ENCODE data around the gene DSEL. TPM values are rescaled to one million over a fixed set of nuclear protein-coding genes. Genes with fewer than 3 reads are reported as not detected.

DSEL gene
- total RNA-seq (2021; ENCODE audit: unreplicated experiment) (6.8 TPM), Bru-seq, nascent RNA (percentile 70 among the genes with signal in this experiment), BruChase-seq, experiment 1, labeled RNA remaining after a 2-hour chase (percentile 94 among the genes with signal in this experiment), BruChase-seq, experiment 2, labeled RNA remaining after a 6-hour chase (percentile 95 among the genes with signal in this experiment)
- polyA plus RNA-seq (2012; ENCODE audit: insufficient read length) = 1.7 TPM
- long read RNA-seq, full-length matches to known transcripts = 16 of 19 reads
- long read RNA-seq, partial matches to known transcripts = 0 of 19 reads
- long read RNA-seq, other reads (novel, unspliced or antisense) = 3 of 19 reads

- in situ Hi-C loops (cut with HindIII; ENCODE audit: low pct_unique_long_range_greater_than_20kb, low sequenced_read_pairs) = no loop called here
Observed at GRCh38 chr18:67516539-67517443, at the start of gene DSEL. TSS of gene DSEL (minus strand) at chr18:67516720. CDS start at chr18:67514608, 2,112 bp downstream.

DNA sequence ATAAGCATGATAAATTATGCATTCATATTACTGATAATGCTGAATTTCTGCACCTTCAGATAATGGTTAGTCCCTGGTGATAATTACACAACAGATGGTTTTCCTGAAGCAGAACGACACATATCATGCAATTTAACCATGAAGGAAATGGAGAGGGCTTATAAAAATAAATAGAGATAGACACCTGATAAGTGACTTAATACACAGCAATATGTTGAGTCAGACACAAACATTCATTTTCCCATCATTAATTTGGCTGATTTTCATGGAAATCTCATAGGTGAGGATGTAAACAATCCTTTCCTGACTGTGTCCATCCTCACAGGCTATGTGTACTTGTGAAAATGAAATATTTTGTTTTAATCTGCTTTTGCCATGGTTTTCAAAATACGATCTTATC lies 36.9 kb upstream of the DSEL start:
- TF ChIP-seq SIN3A (IDR thresholded peaks at IDR 0.05; ENCODE audit: borderline replicate concordance, insufficient read depth, low read depth, low read length) = no peak
- no peak for TF ChIP-seq POLR2AphosphoS5 (IDR thresholded peaks at IDR 0.05; ENCODE audit: low read depth, low read length)
- TF ChIP-seq, protein P1, sequence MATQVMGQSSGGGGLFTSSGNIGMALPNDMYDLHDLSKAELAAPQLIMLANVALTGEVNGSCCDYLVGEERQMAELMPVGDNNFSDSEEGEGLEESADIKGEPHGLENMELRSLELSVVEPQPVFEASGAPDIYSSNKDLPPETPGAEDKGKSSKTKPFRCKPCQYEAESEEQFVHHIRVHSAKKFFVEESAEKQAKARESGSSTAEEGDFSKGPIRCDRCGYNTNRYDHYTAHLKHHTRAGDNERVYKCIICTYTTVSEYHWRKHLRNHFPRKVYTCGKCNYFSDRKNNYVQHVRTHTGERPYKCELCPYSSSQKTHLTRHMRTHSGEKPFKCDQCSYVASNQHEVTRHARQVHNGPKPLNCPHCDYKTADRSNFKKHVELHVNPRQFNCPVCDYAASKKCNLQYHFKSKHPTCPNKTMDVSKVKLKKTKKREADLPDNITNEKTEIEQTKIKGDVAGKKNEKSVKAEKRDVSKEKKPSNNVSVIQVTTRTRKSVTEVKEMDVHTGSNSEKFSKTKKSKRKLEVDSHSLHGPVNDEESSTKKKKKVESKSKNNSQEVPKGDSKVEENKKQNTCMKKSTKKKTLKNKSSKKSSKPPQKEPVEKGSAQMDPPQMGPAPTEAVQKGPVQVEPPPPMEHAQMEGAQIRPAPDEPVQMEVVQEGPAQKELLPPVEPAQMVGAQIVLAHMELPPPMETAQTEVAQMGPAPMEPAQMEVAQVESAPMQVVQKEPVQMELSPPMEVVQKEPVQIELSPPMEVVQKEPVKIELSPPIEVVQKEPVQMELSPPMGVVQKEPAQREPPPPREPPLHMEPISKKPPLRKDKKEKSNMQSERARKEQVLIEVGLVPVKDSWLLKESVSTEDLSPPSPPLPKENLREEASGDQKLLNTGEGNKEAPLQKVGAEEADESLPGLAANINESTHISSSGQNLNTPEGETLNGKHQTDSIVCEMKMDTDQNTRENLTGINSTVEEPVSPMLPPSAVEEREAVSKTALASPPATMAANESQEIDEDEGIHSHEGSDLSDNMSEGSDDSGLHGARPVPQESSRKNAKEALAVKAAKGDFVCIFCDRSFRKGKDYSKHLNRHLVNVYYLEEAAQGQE (IDR thresholded peaks at IDR 0.05; ENCODE audit: insufficient read depth in 1 of 2, low read depth in 2 of 2, low read length in 1 of 2) = no peak
- TF ChIP-seq, protein P2, sequence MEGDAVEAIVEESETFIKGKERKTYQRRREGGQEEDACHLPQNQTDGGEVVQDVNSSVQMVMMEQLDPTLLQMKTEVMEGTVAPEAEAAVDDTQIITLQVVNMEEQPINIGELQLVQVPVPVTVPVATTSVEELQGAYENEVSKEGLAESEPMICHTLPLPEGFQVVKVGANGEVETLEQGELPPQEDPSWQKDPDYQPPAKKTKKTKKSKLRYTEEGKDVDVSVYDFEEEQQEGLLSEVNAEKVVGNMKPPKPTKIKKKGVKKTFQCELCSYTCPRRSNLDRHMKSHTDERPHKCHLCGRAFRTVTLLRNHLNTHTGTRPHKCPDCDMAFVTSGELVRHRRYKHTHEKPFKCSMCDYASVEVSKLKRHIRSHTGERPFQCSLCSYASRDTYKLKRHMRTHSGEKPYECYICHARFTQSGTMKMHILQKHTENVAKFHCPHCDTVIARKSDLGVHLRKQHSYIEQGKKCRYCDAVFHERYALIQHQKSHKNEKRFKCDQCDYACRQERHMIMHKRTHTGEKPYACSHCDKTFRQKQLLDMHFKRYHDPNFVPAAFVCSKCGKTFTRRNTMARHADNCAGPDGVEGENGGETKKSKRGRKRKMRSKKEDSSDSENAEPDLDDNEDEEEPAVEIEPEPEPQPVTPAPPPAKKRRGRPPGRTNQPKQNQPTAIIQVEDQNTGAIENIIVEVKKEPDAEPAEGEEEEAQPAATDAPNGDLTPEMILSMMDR (IDR thresholded peaks at IDR 0.05) = no peak
- CTCF ChIA-PET = no interaction called here
- intact Hi-C loops (cut with micrococcal nuclease; ENCODE audit: unreplicated experiment) (no loop called here), in situ Hi-C loops (cut with HindIII; ENCODE audit: low pct_unique_long_range_greater_than_20kb, low sequenced_read_pairs) (no loop called here)
- POLR2A ChIA-PET = no interaction called here
- H3K4me3 ChIP-seq (ENCODE audit: low read depth in 2 of 2, low read length in 2 of 2) = no peak overlapping the region
- no peaks in the 10 kb centered on the region for H3K9me3 ChIP-seq (ENCODE audit: control insufficient read depth, insufficient read depth, low read depth, low read length)
- ATAC-seq (no peak), DNase-seq (ENCODE audit: low read depth, low spot score) (no peak)
- no peaks in the 10 kb centered on the region for H3K36me3 ChIP-seq (ENCODE audit: control insufficient read depth, insufficient read depth, low read length)
- no peak overlapping the region for H3K27ac ChIP-seq (ENCODE audit: low read length)
- H3K4me1 ChIP-seq (ENCODE audit: control insufficient read depth, insufficient read depth, low read length) = no peaks in the 10 kb centered on the region
- H3K27me3 ChIP-seq (ENCODE audit: control insufficient read depth, insufficient read depth, low read length) = no peaks in the 10 kb centered on the region
- no TSS peak for BruUV-seq (replicated peaks)

More at GRCh38 chr18:67516539-67517443, at the start of gene DSEL:
- CTCF ChIA-PET = interaction anchor here (0.7 to 1.2 kb wide), 2 partner anchors 61 to 1144 kb away, joined by 4 to 17 read pairs; no protein-coding TSS in a partner anchor
- Histone ChIP-seq H3K27ac (ENCODE audit: low read length) (peak within 1 kb of the TSS; percentile 63), H3K36me3 (ENCODE audit: control insufficient read depth, insufficient read depth, low read length) (no peaks in the 10 kb centered on the region), H3K4me1 (ENCODE audit: control insufficient read depth, insufficient read depth, low read length) (peaks cover 5% of the 10 kb centered on the region; the same call in 1 of the 2 replicates), H3K9me3 (ENCODE audit: control insufficient read depth, insufficient read depth, low read depth, low read length) (no peaks in the 10 kb centered on the region), H3K4me3 (ENCODE audit: low read depth in 2 of 2, low read length in 2 of 2) (peak within 1 kb of the TSS; percentile 73 to 76), H3K27me3 (ENCODE audit: control insufficient read depth, insufficient read depth, low read length) (no peaks in the 10 kb centered on the region)
- TF ChIP-seq, protein P2 (IDR thresholded peaks at IDR 0.05) = no peak
- TF ChIP-seq SIN3A (IDR thresholded peaks at IDR 0.05; ENCODE audit: borderline replicate concordance, insufficient read depth, low read depth, low read length) (no peak), TCF7L2 (IDR thresholded peaks at IDR 0.05; ENCODE audit: low read depth, low read length) (no peak), POLR2AphosphoS5 (IDR thresholded peaks at IDR 0.05; ENCODE audit: low read depth, low read length) (no peak)
- TF ChIP-seq, protein P1 (IDR thresholded peaks at IDR 0.05; ENCODE audit: insufficient read depth in 1 of 2, low read depth in 2 of 2, low read length in 1 of 2) = no peak
- POLR2A ChIA-PET = interaction anchor here (0.6 kb wide), 2 partner anchors 9 to 53 kb away, joined by 3 to 4 read pairs; no protein-coding TSS in a partner anchor
- ATAC-seq (peak; percentile 96), DNase-seq (ENCODE audit: low read depth, low spot score) (peak; percentile 42)
- intact Hi-C loops (cut with micrococcal nuclease; ENCODE audit: unreplicated experiment) = loop anchor here (10.0 kb wide), 1 partner anchor 1148 kb away; no protein-coding TSS in a partner anchor
- BruUV-seq (replicated peaks) = no TSS peak

Data from Panc1 (cell line).